Karpas-422 (cell line): ENCODE data around the gene ABHD16A. TPM values are rescaled to one million over a fixed set of nuclear protein-coding genes. Genes with fewer than 3 reads are reported as not detected.

Experiments used
- DNase-seq: peaks from one replicate; pipeline ENCODE4 v3.0.0-alpha.2; 2015
- H2AFZ ChIP-seq: fragments of 200-600 bp; sonication (generic); 2 replicates; pipeline ENCODE4 v1.6.1; 2014; ENCODE audit warnings: antibody characterized with exemption, low read length, mixed read lengths
- H3K27ac ChIP-seq: fragments of 200-600 bp; sonication (generic); 2 replicates; pipeline ENCODE4 v1.5.1; 2014; ENCODE audit warnings: mild to moderate bottlenecking, low read length, moderate library complexity
- H3K27me3 ChIP-seq: fragments of 200-600 bp; sonication (generic); 2 replicates; pipeline ENCODE4 v1.6.1; 2014; ENCODE audit warnings: low read length, mixed read lengths
- H3K36me3 ChIP-seq: fragments of 200-600 bp; sonication (generic); 2 replicates; pipeline ENCODE4 v1.6.1; 2014; ENCODE audit warnings: low read length, mixed read lengths; ENCODE audit not compliant: insufficient read depth
- H3K4me1 ChIP-seq: fragments of 200-600 bp; sonication (generic); 2 replicates; pipeline ENCODE4 v1.6.1; 2014; ENCODE audit warnings: mild to moderate bottlenecking, low read length, mixed read lengths
- H3K4me2 ChIP-seq: fragments of 200-600 bp; sonication (generic); 2 replicates; pipeline ENCODE4 v1.6.1; 2014; ENCODE audit warnings: low read length, low read depth, mild to moderate bottlenecking; ENCODE audit not compliant: poor library complexity, severe bottlenecking
- H3K4me3 ChIP-seq: fragments of 200-600 bp; sonication (generic); 2 replicates; pipeline ENCODE4 v1.5.1; 2014; ENCODE audit warnings: mild to moderate bottlenecking, antibody characterized with exemption, low read length, mixed read lengths
- H3K79me2 ChIP-seq: fragments of 200-600 bp; sonication (generic); 2 replicates; pipeline ENCODE4 v1.6.1; 2014; ENCODE audit warnings: mild to moderate bottlenecking, low read length, mixed read lengths
- H3K9ac ChIP-seq: fragments of 200-600 bp; sonication (generic); 2 replicates; pipeline ENCODE4 v1.6.0; 2014; ENCODE audit warnings: low read length
- H3K9me2 ChIP-seq: fragments of 200-600 bp; sonication (generic), shearing (Covaris generic); replicated peaks from 2 replicates; pipeline ENCODE4 v1.6.0; 2014; ENCODE audit warnings: mild to moderate bottlenecking, low read length, moderate library complexity; ENCODE audit not compliant: insufficient read depth
- H3K9me3 ChIP-seq: fragments of 300-700, 200-600 bp; sonication (generic); 2 replicates; pipeline ENCODE4 v1.6.1; 2014; ENCODE audit warnings: low read length, mixed read lengths
- H4K20me1 ChIP-seq: fragments of 200-600 bp; sonication (generic); 2 replicates; pipeline ENCODE4 v1.6.1; 2014; ENCODE audit warnings: mild to moderate bottlenecking, antibody characterized with exemption, low read length, low read depth; ENCODE audit not compliant: insufficient read depth
- total RNA-seq: library from RNA; depleted of rRNA; stranded (reverse); fragments of >200 nt; shearing (Covaris generic); gene quantifications from 2 replicates; pipeline ENCODE4 v1.2.3, GENCODE V29; 2014; ENCODE audit warnings: low replicate concordance

Gene ABHD16A
- total RNA-seq, 1 experiment from 2014 or later, result 55.6 TPM

DNA sequence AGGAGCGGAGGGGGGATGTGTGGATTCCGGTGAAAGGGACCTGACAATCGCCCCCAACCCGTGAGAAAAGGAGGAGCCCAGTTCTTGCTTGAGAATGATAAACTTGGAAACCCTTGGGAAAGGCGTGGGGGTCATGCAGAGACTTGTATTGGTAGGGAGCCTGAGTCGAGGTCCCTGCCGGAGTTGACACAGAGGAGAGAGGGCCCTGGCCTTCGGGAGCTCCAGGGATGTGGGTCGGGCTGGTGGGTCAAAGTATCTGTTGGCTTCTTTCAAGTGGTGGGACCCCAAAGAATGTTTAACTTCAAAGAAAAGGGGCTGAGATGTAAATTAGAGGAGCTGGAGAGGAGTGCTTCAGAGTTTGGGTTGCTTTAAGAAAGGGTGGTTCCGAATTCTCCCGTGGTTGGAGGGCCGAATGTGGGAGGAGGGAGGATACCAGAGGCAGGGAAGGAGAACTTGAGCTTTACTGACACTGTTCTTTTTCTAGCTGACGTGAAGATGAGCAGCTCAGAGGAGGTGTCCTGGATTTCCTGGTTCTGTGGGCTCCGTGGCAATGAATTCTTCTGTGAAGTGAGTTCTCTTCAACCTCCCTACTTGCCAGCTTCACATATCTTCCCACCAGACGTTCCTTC lies 36.7 kb downstream of the ABHD16A start:
- Histone ChIP-seq H3K27me3 (no peaks in the 10 kb centered on the region), H3K9me2 (no peaks in the 10 kb centered on the region), H2AFZ (no peak overlapping the region), H3K36me3 (peaks cover 31% of the 10 kb centered on the region), H3K4me1 (peaks cover 29% of the 10 kb centered on the region), H3K27ac (peak overlapping the region; percentile 40), H3K9ac (peak overlapping the region; percentile 94), H3K4me3 (peak overlapping the region; percentile 91), H3K79me2 (peaks cover 44% of the 10 kb centered on the region), H4K20me1 (peaks cover 9% of the 10 kb centered on the region; the same call in 1 of the 2 replicates), H3K4me2 (peak overlapping the region; percentile 85), H3K9me3 (no peaks in the 10 kb centered on the region)
- DNase-seq, result no peak

DNA sequence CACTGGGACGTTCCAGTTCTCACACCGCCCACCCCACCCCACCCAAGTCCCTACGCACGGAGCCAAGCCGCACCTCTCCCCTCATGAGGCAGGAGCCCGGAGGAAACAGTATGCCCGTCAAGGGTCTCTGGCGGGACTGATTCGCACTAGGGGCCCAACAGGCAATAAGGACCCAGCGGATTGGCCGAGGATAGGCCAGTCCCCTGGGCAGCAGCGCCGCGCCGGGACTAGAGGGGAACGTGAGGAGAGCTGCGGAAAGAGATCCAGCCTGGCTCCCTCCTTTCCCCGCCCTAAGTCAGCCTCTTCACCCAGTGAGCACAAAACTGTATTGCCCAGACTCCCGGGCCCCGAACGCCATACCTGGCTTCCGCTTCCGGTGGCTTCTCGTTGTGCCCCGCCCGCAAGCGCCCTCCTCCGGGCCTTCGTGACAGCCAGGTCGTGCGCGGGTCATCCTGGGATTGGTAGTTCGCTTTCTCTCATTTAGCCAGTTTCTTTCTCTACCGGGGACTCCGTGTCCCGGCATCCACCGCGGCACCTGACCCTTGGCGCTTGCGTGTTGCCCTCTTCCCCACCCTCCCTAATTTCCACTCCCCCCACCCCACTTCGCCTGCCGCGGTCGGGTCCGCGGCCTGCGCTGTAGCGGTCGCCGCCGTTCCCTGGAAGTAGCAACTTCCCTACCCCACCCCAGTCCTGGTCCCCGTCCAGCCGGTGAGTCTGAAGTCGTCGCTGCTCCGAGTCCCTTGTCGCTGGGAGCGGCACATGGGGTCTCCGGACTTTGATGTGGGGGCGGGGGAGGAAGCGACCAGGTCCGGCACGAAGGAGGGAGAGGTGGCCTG lies 37.4 kb downstream of the ABHD16A start, which contains the start of gene CSNK2B:
CSNK2B (plus strand) TSS at position 580 of the 836 bp plus-strand sequence. CDS start 752 bp downstream, outside the sequence.
- Histone ChIP-seq H2AFZ (no peak within 1 kb of the TSS), H3K4me1 (peaks cover 34% of the 10 kb centered on the region), H3K4me3 (peak within 1 kb of the TSS; percentile 91)

DNA sequence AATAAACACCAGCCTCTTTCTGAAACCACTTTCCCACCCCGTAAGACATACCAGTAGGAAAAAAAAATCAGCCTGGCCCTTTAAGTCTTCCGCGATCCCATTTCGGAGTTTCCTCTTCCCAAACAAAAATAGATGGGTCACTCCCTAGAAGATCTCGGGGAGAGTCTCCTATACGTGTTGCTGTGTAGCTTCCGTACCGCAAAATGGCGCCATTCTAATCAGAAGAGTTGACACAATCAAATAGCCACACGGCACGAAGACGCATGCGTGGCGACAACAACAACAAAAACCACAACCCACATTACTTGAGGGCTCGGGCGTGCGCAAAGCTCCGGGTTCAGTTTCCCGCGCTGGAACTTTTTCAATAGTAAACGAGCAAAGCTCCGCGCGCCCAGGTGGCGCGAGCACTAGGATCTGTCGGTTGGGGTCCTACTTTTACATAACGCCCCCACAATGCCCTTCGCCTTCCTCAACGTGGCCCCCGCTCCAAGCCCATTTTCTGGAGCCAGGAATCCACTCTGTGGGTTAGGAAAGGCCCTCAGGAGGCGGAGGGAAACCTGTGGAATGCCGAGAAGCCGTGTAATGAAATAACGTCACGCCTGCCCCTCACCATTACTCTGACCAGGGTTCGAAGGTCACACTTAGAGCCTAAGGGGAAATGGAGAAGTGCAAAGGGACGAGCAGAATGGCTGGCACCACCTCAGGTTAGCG lies 38.2 kb downstream of the ABHD16A start, which contains the start of gene GPANK1:
GPANK1 (minus strand) TSS at position 208 of the 711 bp plus-strand sequence. CDS start 519 bp downstream, outside the sequence.
- Histone ChIP-seq H3K27ac (peak within 1 kb of the TSS; percentile 89), H3K9ac (peak within 1 kb of the TSS; percentile 90), H3K4me3 (peak within 1 kb of the TSS; percentile 91), H3K4me2 (peak within 1 kb of the TSS; percentile 89), H3K4me1 (peaks cover 35% of the 10 kb centered on the region), H4K20me1 (peaks cover 9% of the 10 kb centered on the region; the same call in 1 of the 2 replicates), H3K9me3 (no peaks in the 10 kb centered on the region), H3K27me3 (no peaks in the 10 kb centered on the region), H3K79me2 (peaks cover 48% of the 10 kb centered on the region), H3K9me2 (no peaks in the 10 kb centered on the region), H2AFZ (no peak within 1 kb of the TSS), H3K36me3 (peaks cover 25% of the 10 kb centered on the region)
- peak; percentile 97 for DNase-seq

More for the DNA sequence above, 37.4 kb downstream of the ABHD16A start, which contains the start of gene CSNK2B:
- Histone ChIP-seq H3K27me3 (no peaks in the 10 kb centered on the region), H3K9me2 (no peaks in the 10 kb centered on the region), H3K9me3 (no peaks in the 10 kb centered on the region), H3K27ac (peak within 1 kb of the TSS; percentile 89), H3K4me2 (peak within 1 kb of the TSS; percentile 89), H3K9ac (peak within 1 kb of the TSS; percentile 94), H4K20me1 (peaks cover 9% of the 10 kb centered on the region; the same call in 1 of the 2 replicates), H3K79me2 (peaks cover 44% of the 10 kb centered on the region), H3K36me3 (peaks cover 27% of the 10 kb centered on the region)
- peak; percentile 99 for DNase-seq

DNA sequence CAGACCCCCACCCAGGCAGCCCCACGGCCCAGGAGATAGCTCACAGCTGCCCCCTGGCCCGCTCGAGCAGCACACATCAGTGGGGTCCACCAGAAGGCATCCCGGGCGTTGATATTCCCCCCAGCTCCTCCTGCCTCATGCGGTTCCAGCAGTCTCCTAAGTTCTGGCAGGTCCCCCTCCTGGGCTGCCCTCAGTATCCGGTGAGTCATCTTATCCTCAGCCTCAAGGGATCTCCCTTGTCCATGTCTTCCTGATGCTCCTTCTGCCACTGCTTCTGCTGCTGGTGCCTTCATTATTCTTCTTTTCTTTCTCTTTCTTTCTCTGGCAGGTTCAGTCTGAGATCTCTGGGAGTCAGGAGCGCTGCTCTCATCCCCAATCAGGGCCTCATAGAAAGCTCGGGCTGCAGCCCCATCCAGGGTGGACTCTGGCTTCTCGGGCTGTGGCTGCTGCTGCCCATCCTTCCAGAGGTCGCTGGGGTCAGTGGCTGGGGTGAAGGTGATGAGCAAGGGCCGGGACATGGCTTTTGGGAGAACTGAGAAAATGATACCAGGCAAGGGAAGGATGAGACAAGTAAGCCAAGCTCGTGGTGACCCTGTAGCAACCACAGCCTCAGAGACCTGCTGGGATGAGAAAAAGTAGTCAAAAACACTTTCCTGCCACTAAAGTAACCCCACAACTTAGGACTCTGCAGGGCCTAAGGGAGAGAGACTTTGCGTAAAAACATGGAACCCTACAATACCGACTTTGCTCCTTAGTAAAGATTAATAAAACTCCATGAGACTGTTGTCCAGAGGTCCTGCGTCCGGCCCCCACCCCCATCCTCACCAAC lies 38.9 kb downstream of the ABHD16A start:
- Histone ChIP-seq H3K4me3 (peak overlapping the region; percentile 91), H3K9me3 (no peaks in the 10 kb centered on the region), H3K79me2 (peaks cover 56% of the 10 kb centered on the region), H4K20me1 (peaks cover 9% of the 10 kb centered on the region; the same call in 1 of the 2 replicates), H3K27me3 (no peaks in the 10 kb centered on the region), H2AFZ (no peak overlapping the region), H3K9me2 (no peaks in the 10 kb centered on the region), H3K27ac (peak overlapping the region; percentile 89), H3K4me2 (peak overlapping the region; percentile 89), H3K36me3 (peaks cover 21% of the 10 kb centered on the region), H3K9ac (peak overlapping the region; percentile 90), H3K4me1 (peaks cover 41% of the 10 kb centered on the region)
- no peak for DNase-seq

- Histone ChIP-seq H3K4me2 (peak overlapping the region; percentile 89), H3K27ac (no peak overlapping the region; the same call in 1 of the 2 replicates), H3K4me3 (peak overlapping the region; percentile 91), H3K36me3 (peaks cover 12% of the 10 kb centered on the region; the same call in 1 of the 2 replicates), H4K20me1 (peaks cover 8% of the 10 kb centered on the region; the same call in 1 of the 2 replicates), H3K79me2 (peaks cover 62% of the 10 kb centered on the region), H3K9ac (peak overlapping the region; percentile 90), H3K9me3 (no peaks in the 10 kb centered on the region), H3K27me3 (no peaks in the 10 kb centered on the region), H3K4me1 (peaks cover 49% of the 10 kb centered on the region), H2AFZ (no peak overlapping the region), H3K9me2 (no peaks in the 10 kb centered on the region)
- no peak for DNase-seq
These were observed 39.8 kb downstream of the ABHD16A start for GRCh38 chr6:31663126-31663960.

GRCh38 chr6:31662124-31662723 lies 40.9 kb downstream of the ABHD16A start:
- Histone ChIP-seq H3K27ac (no peak overlapping the region), H3K4me2 (no peak overlapping the region)

More at GRCh38 chr6:31662124-31662723, 40.9 kb downstream of the ABHD16A start:
- H3K9ac ChIP-seq, result no peak overlapping the region
- peaks cover 62% of the 10 kb centered on the region for H3K79me2 ChIP-seq
- H3K4me3 ChIP-seq, result no peak overlapping the region
- peaks cover 53% of the 10 kb centered on the region for H3K4me1 ChIP-seq
- H4K20me1 ChIP-seq, result peaks cover 5% of the 10 kb centered on the region; the same call in 1 of the 2 replicates
- H3K9me2 ChIP-seq, result no peaks in the 10 kb centered on the region
- H3K9me3 ChIP-seq, result no peaks in the 10 kb centered on the region
- DNase-seq, result no peak
- peaks cover 3% of the 10 kb centered on the region; the same call in 1 of the 2 replicates for H3K36me3 ChIP-seq
- no peaks in the 10 kb centered on the region for H3K27me3 ChIP-seq
- H2AFZ ChIP-seq, result no peak overlapping the region
